OCI-LY3 (cell line): ENCODE data around the gene TMEM94.

ENCODE experiments used
- H2AFZ ChIP-seq: fragments of 200-600, 300-600 bp; shearing (Covaris generic); 2 replicates; pipeline ENCODE4 v1.6.0; 2014; ENCODE audit warnings: antibody characterized with exemption, low read depth, low read length
- H3K27ac ChIP-seq: fragments of 200-600, 300-600 bp; sonication (generic); 2 replicates; pipeline ENCODE4 v1.5.1; 2014; ENCODE audit warnings: mild to moderate bottlenecking, low read length, moderate library complexity, mixed read lengths
- H3K27me3 ChIP-seq: fragments of 200-600, 300-600 bp; sonication (generic); 2 replicates; pipeline ENCODE4 v1.6.1; 2014; ENCODE audit warnings: low read depth, low read length, mixed read lengths
- H3K36me3 ChIP-seq: fragments of 200-600, 300-600 bp; sonication (generic); replicated peaks from 2 replicates; pipeline ENCODE3; 2014; ENCODE audit warnings: low read depth, low read length, mixed read lengths
- H3K4me1 ChIP-seq: fragments of 300-600, 200-600 bp; sonication (generic); 2 replicates; pipeline ENCODE4 v1.6.1; 2014; ENCODE audit warnings: low read length, mixed read lengths
- H3K4me2 ChIP-seq: fragments of 200-600, 300-600 bp; sonication (generic); 2 replicates; pipeline ENCODE4 v1.6.1; 2014; ENCODE audit warnings: low read length, mixed read lengths
- H3K4me3 ChIP-seq: fragments of 300-600, 200-600 bp; sonication (generic); 2 replicates; pipeline ENCODE4 v1.5.1; 2014; ENCODE audit warnings: antibody characterized with exemption, mild to moderate bottlenecking, low read length, moderate library complexity
- H3K79me2 ChIP-seq: fragments of 300-600, 200-600 bp; shearing (Covaris generic); 2 replicates; pipeline ENCODE4 v1.6.1; 2014; ENCODE audit warnings: mild to moderate bottlenecking, low read length, mixed read lengths
- H3K9ac ChIP-seq: fragments of 300-600, 200-600 bp; shearing (Covaris generic); 2 replicates; pipeline ENCODE4 v1.6.0; 2014; ENCODE audit warnings: mild to moderate bottlenecking, low read length, moderate library complexity
- H3K9me3 ChIP-seq: fragments of 200-600, 300-600 bp; shearing (Covaris generic); 2 replicates; pipeline ENCODE4 v1.6.1; 2014; ENCODE audit warnings: low read length, mixed read lengths; ENCODE audit not compliant: insufficient read depth
- H4K20me1 ChIP-seq: fragments of 200-600, 300-600 bp; sonication (generic); 2 replicates; pipeline ENCODE4 v1.6.1; 2016; ENCODE audit warnings: low read length, mixed read lengths; ENCODE audit not compliant: insufficient read depth
- EZH2phosphoT487 ChIP-seq: fragments of 200-600 bp; shearing (Covaris generic); IDR thresholded peaks from 2 replicates; pipeline ENCODE4 v1.6.1; 2018; ENCODE audit warnings: antibody characterized with exemption, mixed run types, low read depth
- TF ChIP-seq, protein P1 (sequence below): fragments of 200-600, 300-600 bp; sonication (generic); IDR thresholded peaks from 2 replicates; pipeline ENCODE4 v1.5.1; 2014; ENCODE audit warnings: antibody characterized with exemption, low read length, low read depth

The TMEM94 gene

DNA sequence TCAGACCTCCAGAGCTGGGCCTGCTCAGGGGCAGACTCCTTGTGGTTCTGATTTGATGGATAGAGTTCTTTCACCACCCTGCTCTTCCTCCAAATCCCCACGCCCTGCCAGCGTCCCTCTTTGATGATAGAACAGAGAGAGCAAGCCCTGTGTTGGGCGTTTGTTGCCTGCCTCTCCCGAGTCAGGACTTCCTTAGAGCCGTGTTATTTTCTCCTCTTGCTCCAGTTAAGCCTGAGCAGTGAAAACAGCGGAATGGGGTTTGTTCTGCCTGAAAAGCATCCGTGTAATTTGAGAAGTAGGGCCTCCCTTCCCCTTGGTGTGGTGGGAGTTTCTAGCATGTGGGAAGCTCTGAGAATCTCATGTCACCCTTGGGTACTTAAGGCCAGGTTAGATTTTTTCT, 22.1 kb downstream of the TMEM94 start:
- H3K4me2 ChIP-seq = no peak overlapping the region
- H2AFZ ChIP-seq = no peak overlapping the region
- no peak overlapping the region for H3K4me3 ChIP-seq
- H3K27ac ChIP-seq = no peak overlapping the region
- H3K79me2 ChIP-seq = no peaks in the 10 kb centered on the region
- H3K9me3 ChIP-seq = no peaks in the 10 kb centered on the region
- H3K9ac ChIP-seq = no peak overlapping the region
- TF ChIP-seq, protein P1, sequence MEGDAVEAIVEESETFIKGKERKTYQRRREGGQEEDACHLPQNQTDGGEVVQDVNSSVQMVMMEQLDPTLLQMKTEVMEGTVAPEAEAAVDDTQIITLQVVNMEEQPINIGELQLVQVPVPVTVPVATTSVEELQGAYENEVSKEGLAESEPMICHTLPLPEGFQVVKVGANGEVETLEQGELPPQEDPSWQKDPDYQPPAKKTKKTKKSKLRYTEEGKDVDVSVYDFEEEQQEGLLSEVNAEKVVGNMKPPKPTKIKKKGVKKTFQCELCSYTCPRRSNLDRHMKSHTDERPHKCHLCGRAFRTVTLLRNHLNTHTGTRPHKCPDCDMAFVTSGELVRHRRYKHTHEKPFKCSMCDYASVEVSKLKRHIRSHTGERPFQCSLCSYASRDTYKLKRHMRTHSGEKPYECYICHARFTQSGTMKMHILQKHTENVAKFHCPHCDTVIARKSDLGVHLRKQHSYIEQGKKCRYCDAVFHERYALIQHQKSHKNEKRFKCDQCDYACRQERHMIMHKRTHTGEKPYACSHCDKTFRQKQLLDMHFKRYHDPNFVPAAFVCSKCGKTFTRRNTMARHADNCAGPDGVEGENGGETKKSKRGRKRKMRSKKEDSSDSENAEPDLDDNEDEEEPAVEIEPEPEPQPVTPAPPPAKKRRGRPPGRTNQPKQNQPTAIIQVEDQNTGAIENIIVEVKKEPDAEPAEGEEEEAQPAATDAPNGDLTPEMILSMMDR = no peak
- no peak for TF ChIP-seq EZH2phosphoT487
- peaks cover 1% of the 10 kb centered on the region for H3K36me3 ChIP-seq
- no peaks in the 10 kb centered on the region for H4K20me1 ChIP-seq
- no peaks in the 10 kb centered on the region for H3K27me3 ChIP-seq
- no peaks in the 10 kb centered on the region for H3K4me1 ChIP-seq

DNA sequence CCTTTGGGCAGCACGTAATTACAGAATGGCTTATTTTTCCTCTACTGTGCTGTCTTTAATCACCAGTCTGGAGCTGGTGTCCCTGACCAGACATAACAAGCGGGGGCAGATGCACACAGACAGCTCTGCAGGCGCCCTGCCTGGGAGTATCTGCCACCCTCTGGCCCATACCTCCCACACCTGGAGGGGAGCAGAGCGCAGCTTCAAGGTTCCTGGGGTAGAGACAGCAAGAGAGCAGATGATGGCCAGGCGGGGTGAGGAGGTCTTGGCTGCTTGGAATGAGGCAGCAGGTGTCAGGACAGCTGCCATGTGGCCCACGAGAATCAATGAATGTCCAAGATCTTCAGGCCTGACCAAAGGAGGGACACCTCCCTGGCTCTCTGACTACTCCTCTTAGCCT, 23.8 kb downstream of the TMEM94 start:
- no peaks in the 10 kb centered on the region for H4K20me1 ChIP-seq
- H3K4me1 ChIP-seq = no peaks in the 10 kb centered on the region
- H2AFZ ChIP-seq = no peak overlapping the region

DNA sequence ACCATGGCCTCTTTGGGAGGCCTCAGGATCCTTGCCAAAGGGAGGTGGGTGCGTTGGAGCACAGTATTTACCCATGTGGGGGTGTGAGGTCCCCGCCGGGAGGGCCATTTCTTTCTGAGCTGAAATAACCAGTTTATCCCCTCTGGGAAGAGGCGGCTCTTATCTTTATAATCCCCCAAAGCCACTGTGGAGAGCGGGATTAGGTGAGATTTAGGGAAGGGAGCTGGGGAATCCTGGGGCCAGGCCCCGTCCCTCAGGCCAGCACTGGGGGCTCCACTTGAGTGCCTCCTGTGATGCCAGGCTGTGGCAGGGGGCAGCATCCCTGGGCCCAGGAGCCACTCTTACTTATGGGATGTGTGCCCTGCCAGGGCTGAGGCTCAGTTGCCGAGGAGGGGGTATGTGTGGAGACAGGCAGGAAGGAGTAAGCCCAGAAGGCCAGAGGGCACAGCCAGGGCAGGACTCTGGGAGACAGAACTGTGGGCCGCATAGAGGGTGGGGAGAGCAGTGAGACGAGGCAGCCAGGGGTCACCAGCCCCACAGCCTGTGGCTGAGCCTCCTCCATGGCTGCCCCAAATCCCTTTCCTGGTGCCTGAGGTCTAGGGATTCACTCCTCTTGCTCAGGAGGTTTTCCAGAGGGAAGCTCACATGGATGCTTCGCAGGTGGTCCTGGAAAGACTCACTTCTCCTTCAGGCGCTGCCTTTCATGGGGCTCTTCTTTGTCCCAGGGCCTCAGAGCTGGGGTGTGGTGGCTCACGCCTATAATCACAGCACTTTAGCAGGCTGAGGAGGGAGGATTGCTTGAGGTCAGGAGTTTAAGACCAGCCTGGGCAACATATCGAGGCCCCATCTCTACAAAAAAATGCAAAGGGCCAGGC, 25.0 kb downstream of the TMEM94 start:
- TF ChIP-seq, protein P1 = no peak
- no peak for TF ChIP-seq EZH2phosphoT487
- Histone ChIP-seq H3K36me3 (no peaks in the 10 kb centered on the region), H3K9me3 (no peaks in the 10 kb centered on the region), H3K27me3 (no peaks in the 10 kb centered on the region), H3K9ac (no peak overlapping the region), H4K20me1 (no peaks in the 10 kb centered on the region), H3K4me3 (no peak overlapping the region), H3K4me1 (no peaks in the 10 kb centered on the region), H2AFZ (no peak overlapping the region), H3K79me2 (no peaks in the 10 kb centered on the region), H3K4me2 (no peak overlapping the region), H3K27ac (no peak overlapping the region)

More for the DNA sequence above, 23.8 kb downstream of the TMEM94 start:
- Histone ChIP-seq H3K36me3 (no peaks in the 10 kb centered on the region), H3K9ac (no peak overlapping the region), H3K27ac (no peak overlapping the region), H3K4me2 (no peak overlapping the region), H3K79me2 (no peaks in the 10 kb centered on the region), H3K27me3 (no peaks in the 10 kb centered on the region), H3K4me3 (no peak overlapping the region), H3K9me3 (no peaks in the 10 kb centered on the region)
- no peak for TF ChIP-seq EZH2phosphoT487
- TF ChIP-seq, protein P1 = no peak

DNA sequence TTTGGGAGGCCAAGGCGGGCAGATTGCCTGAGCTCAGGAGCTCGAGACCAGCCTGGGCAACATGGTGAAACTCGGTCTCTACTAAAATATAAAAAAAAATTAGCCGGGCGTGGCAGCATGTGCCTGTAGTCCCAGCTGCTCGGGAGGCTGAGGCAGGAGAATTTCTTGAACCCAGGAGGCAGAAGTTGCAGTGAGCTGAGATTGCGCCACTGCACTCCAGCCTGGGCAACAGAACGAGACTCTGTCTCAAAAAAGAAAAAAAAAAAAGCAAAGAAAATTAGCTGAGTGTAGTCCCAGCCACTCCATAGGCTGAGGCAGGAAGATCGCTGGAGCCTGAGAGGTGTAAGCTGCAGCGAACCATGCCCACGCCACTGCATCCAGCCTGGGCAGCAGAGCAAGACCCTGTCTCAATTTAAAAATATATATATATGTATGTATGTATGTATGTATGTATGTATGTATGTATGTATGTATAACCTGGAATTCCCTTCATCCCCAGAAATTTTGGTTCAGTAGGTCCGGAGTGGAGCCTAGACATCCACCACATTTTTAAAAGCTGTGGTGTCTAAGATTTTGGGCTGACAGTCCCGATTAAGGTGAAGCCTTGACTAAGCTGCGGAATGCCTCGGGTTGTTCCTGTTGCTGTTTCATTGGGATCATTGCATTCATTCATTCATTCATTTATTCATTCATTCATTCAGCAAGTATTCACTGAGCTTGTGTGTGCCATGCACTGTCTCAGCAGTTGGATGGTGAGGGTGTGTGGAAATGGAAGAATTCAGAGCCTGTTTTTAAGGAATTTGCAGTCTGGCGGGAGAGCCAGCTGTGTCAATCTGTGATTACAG, 25.9 kb downstream of the TMEM94 start:
- H3K36me3 ChIP-seq = no peaks in the 10 kb centered on the region
- H3K27ac ChIP-seq = no peak overlapping the region
- no peaks in the 10 kb centered on the region for H4K20me1 ChIP-seq
- no peaks in the 10 kb centered on the region for H3K27me3 ChIP-seq
- H3K4me2 ChIP-seq = no peak overlapping the region
- peaks cover 3% of the 10 kb centered on the region for H3K4me1 ChIP-seq
- H2AFZ ChIP-seq = no peak overlapping the region
- H3K9ac ChIP-seq = no peak overlapping the region
- TF ChIP-seq, protein P1 = no peak
- TF ChIP-seq EZH2phosphoT487 = no peak
- no peak overlapping the region for H3K4me3 ChIP-seq
- no peaks in the 10 kb centered on the region for H3K79me2 ChIP-seq
- no peaks in the 10 kb centered on the region for H3K9me3 ChIP-seq
